Measurements from ENCODE around the gene POLR1A. TPM values are rescaled to one million over a fixed set of nuclear protein-coding genes. Genes with fewer than 3 reads are reported as not detected.

Gene POLR1A
- total RNA-seq, 4 donors from 2014 or later: 15.6 to 21.7 (median 17.7) TPM

- ATAC-seq: no peak
- no peaks in the 10 kb centered on the region for H3K27me3 ChIP-seq
- H3K9me3 ChIP-seq: peaks cover 0 to 12% (median 0%) of the 10 kb centered on the region in 3 donors
- no peak overlapping the region for H3K27ac ChIP-seq
- H3K4me3 ChIP-seq: no peak overlapping the region
- WGBS, 2 donors (ENCODE audit: low coverage in 1 of 2): no CpG with 5 or more reads among the region's 1 CpG
- H3K4me1 ChIP-seq: peaks cover 11 to 40% (median 32%) of the 10 kb centered on the region in 3 donors
- H3K36me3 ChIP-seq: no peaks in the 10 kb centered on the region
- no peak for TF ChIP-seq POLR2AphosphoS5 (IDR thresholded peaks at IDR 0.05)
- no peak for TF ChIP-seq POLR2A (IDR thresholded peaks at IDR 0.05)
- no peak for TF ChIP-seq EP300 (IDR thresholded peaks at IDR 0.05)
- no peak for TF ChIP-seq CTCF (IDR thresholded peaks at IDR 0.05)
These were observed 104.4 kb downstream of the POLR1A start for GRCh38 chr2:86001326-86001725.

GRCh38 chr2:86000938-86001312 is 104.8 kb downstream of the POLR1A start:
- no peaks in the 10 kb centered on the region for H3K27me3 ChIP-seq
- 67% methylated on average over 1 of the region's 2 CpGs; no CpG with 5 or more reads in 1 of the 2 donors for WGBS, 2 donors (ENCODE audit: low coverage in 1 of 2)
- no peak overlapping the region for H3K4me3 ChIP-seq
- TF ChIP-seq EP300 (IDR thresholded peaks at IDR 0.05) (no peak), POLR2AphosphoS5 (IDR thresholded peaks at IDR 0.05) (no peak)
- ATAC-seq: no peak
- H3K9me3 ChIP-seq: peaks cover 0 to 12% (median 0%) of the 10 kb centered on the region in 3 donors
- no peak overlapping the region for H3K27ac ChIP-seq
- H3K4me1 ChIP-seq: peaks cover 11 to 44% (median 34%) of the 10 kb centered on the region in 3 donors
- H3K36me3 ChIP-seq: no peaks in the 10 kb centered on the region

GRCh38 chr2:86000131-86000937 is 105.4 kb downstream of the POLR1A start:
- Histone ChIP-seq H3K27me3 (no peaks in the 10 kb centered on the region), H3K4me3 (no peak overlapping the region), H3K36me3 (no peaks in the 10 kb centered on the region), H3K9me3 (peaks cover 0 to 7% (median 0%) of the 10 kb centered on the region in 3 donors), H3K4me1 (peaks cover 11 to 50% (median 34%) of the 10 kb centered on the region in 3 donors), H3K27ac (peak overlapping the region in 2 of 4 donors; percentile 52 to 83)
- WGBS, 2 donors (ENCODE audit: low coverage in 1 of 2): 62 to 69% methylated on average over 5 to 10 of the region's 10 CpGs
- no peak for ATAC-seq
- TF ChIP-seq CTCF (IDR thresholded peaks at IDR 0.05) (no peak), POLR2AphosphoS5 (IDR thresholded peaks at IDR 0.05) (no peak), EP300 (IDR thresholded peaks at IDR 0.05) (no peak), POLR2A (IDR thresholded peaks at IDR 0.05) (no peak)

- H3K36me3 ChIP-seq: no peaks in the 10 kb centered on the region
- H3K4me1 ChIP-seq: peaks cover 11 to 59% (median 34%) of the 10 kb centered on the region in 3 donors
- no peak for TF ChIP-seq CTCF (IDR thresholded peaks at IDR 0.05)
- TF ChIP-seq EP300 (IDR thresholded peaks at IDR 0.05): no peak
- no peak for TF ChIP-seq POLR2A (IDR thresholded peaks at IDR 0.05)
- TF ChIP-seq POLR2AphosphoS5 (IDR thresholded peaks at IDR 0.05): no peak
- 31 to 63% methylated on average over 2 to 8 of the region's 8 CpGs for WGBS, 2 donors (ENCODE audit: low coverage in 1 of 2)
- no peak overlapping the region for H3K4me3 ChIP-seq
- ATAC-seq: no peak
- H3K9me3 ChIP-seq: no peaks in the 10 kb centered on the region
- no peaks in the 10 kb centered on the region for H3K27me3 ChIP-seq
- H3K27ac ChIP-seq: peak overlapping the region; percentile 37 to 84 (median 84)
These were observed 106.4 kb downstream of the POLR1A start for GRCh38 chr2:85999061-85999831.

Data from gastroesophageal sphincter (tissue), 4 donors.